NOMO-1 treated with dmso at 0.1 percent for 144 hours (cell line): ENCODE results near the gene ETS1.

Source experiments
- DNase-seq: peaks from one replicate; lab custom pipeline; 2025; ENCODE audit not compliant: unreplicated experiment; lab: John Stamatoyannopoulos, UW

Gene ETS1

GRCh38 chr11:128619540-128620308 is 32.4 kb upstream of the ETS1 start:
- no peak for DNase-seq

- DNase-seq, result no peak
Observed at GRCh38 chr11:128619007-128619406, 31.6 kb upstream of the ETS1 start.

- no peak for DNase-seq
Observed at GRCh38 chr11:128618603-128619002, 31.2 kb upstream of the ETS1 start.

GRCh38 chr11:128616161-128616560 is 28.8 kb upstream of the ETS1 start:
- no peak for DNase-seq

- no peak for DNase-seq
Observed at GRCh38 chr11:128615612-128616011, 28.3 kb upstream of the ETS1 start.

- DNase-seq, result no peak
Observed at GRCh38 chr11:128615076-128615475, 27.7 kb upstream of the ETS1 start.

GRCh38 chr11:128614026-128614425 is 26.7 kb upstream of the ETS1 start:
- DNase-seq, result no peak

GRCh38 chr11:128613300-128613995 is 26.1 kb upstream of the ETS1 start:
- no peak for DNase-seq

- DNase-seq, result no peak
Observed at GRCh38 chr11:128610721-128611617, 23.6 kb upstream of the ETS1 start.

GRCh38 chr11:128609785-128610184 is 22.4 kb upstream of the ETS1 start:
- no peak for DNase-seq

- DNase-seq, result no peak
Observed at GRCh38 chr11:128608746-128609407, 21.5 kb upstream of the ETS1 start.

GRCh38 chr11:128607819-128608218 is 20.5 kb upstream of the ETS1 start:
- no peak for DNase-seq

- no peak for DNase-seq
Observed at GRCh38 chr11:128604723-128605122, 17.4 kb upstream of the ETS1 start.

- no peak for DNase-seq
Observed at GRCh38 chr11:128603752-128604414, 16.5 kb upstream of the ETS1 start.

- DNase-seq, result no peak
Observed at GRCh38 chr11:128603003-128603696, 15.8 kb upstream of the ETS1 start.

- DNase-seq, result no peak
Observed at GRCh38 chr11:128599729-128600128, 12.4 kb upstream of the ETS1 start.

GRCh38 chr11:128598506-128599150 is 11.3 kb upstream of the ETS1 start:
- DNase-seq, result no peak

GRCh38 chr11:128598096-128598495 is 10.7 kb upstream of the ETS1 start:
- DNase-seq, result no peak

- no peak for DNase-seq
Observed at GRCh38 chr11:128597209-128597608, 9.9 kb upstream of the ETS1 start.
